ENCODE results near the gene RHOV. TPM values are rescaled to one million over a fixed set of nuclear protein-coding genes. Genes with fewer than 3 reads are reported as not detected.

Gene RHOV
- total RNA-seq, 1 donor from 2014 or later: 3.6 TPM

GRCh38 chr15:40912478-40912877, 38.4 kb upstream of the RHOV start:
- DNase-seq (ENCODE audit: low read depth): no peak
- Histone ChIP-seq H3K36me3 (ENCODE audit: control insufficient read depth, insufficient read depth, low read length) (no peaks in the 10 kb centered on the region), H3K4me3 (ENCODE audit: low read depth, low read length) (no peak overlapping the region), H3K27me3 (ENCODE audit: control insufficient read depth, insufficient read depth, low read length) (no peaks in the 10 kb centered on the region)
- TF ChIP-seq CTCF (IDR thresholded peaks at IDR 0.05; ENCODE audit: insufficient read depth, low read length, poor library complexity, severe bottlenecking): no peak

GRCh38 chr15:40911693-40912092, 37.7 kb upstream of the RHOV start:
- no peak for DNase-seq (ENCODE audit: low read depth)
- no peaks in the 10 kb centered on the region for H3K36me3 ChIP-seq (ENCODE audit: control insufficient read depth, insufficient read depth, low read length)
- H3K4me3 ChIP-seq (ENCODE audit: low read depth, low read length): no peak overlapping the region
- H3K27me3 ChIP-seq (ENCODE audit: control insufficient read depth, insufficient read depth, low read length): no peaks in the 10 kb centered on the region
- no peak for TF ChIP-seq CTCF (IDR thresholded peaks at IDR 0.05; ENCODE audit: insufficient read depth, low read length, poor library complexity, severe bottlenecking)

GRCh38 chr15:40911141-40911540, 37.1 kb upstream of the RHOV start:
- no peak for TF ChIP-seq CTCF (IDR thresholded peaks at IDR 0.05; ENCODE audit: insufficient read depth, low read length, poor library complexity, severe bottlenecking)
- DNase-seq (ENCODE audit: low read depth): no peak
- no peaks in the 10 kb centered on the region for H3K27me3 ChIP-seq (ENCODE audit: control insufficient read depth, insufficient read depth, low read length)
- H3K4me3 ChIP-seq (ENCODE audit: low read depth, low read length): no peak overlapping the region
- no peaks in the 10 kb centered on the region for H3K36me3 ChIP-seq (ENCODE audit: control insufficient read depth, insufficient read depth, low read length)

- TF ChIP-seq CTCF (IDR thresholded peaks at IDR 0.05; ENCODE audit: insufficient read depth, low read length, poor library complexity, severe bottlenecking): no peak
- Histone ChIP-seq H3K36me3 (ENCODE audit: control insufficient read depth, insufficient read depth, low read length) (no peaks in the 10 kb centered on the region), H3K27me3 (ENCODE audit: control insufficient read depth, insufficient read depth, low read length) (no peaks in the 10 kb centered on the region), H3K4me3 (ENCODE audit: low read depth, low read length) (no peak overlapping the region)
- no peak for DNase-seq (ENCODE audit: low read depth)
Measured at GRCh38 chr15:40909662-40910630, 35.9 kb upstream of the RHOV start.

GRCh38 chr15:40908095-40908494, 34.1 kb upstream of the RHOV start:
- Histone ChIP-seq H3K27me3 (ENCODE audit: control insufficient read depth, insufficient read depth, low read length) (no peaks in the 10 kb centered on the region), H3K36me3 (ENCODE audit: control insufficient read depth, insufficient read depth, low read length) (peaks cover 8% of the 10 kb centered on the region), H3K4me3 (ENCODE audit: low read depth, low read length) (no peak overlapping the region)
- DNase-seq (ENCODE audit: low read depth): no peak
- no peak for TF ChIP-seq CTCF (IDR thresholded peaks at IDR 0.05; ENCODE audit: insufficient read depth, low read length, poor library complexity, severe bottlenecking)

All from kidney epithelial cell (primary cell).